ENCODE data around the gene NPRL2.
A peak's percentile ranks its signal among the peaks of the same experiment; 100 is the strongest.

The NPRL2 gene

GRCh38 chr3:50342813-50343633 is 7.6 kb downstream of the NPRL2 start:
- H3K4me3 ChIP-seq (ENCODE audit: low read length) = no peak overlapping the region

GRCh38 chr3:50341996-50342650 is 8.5 kb downstream of the NPRL2 start:
- peaks cover 71% of the 10 kb centered on the region for H3K27me3 ChIP-seq (ENCODE audit: control insufficient read depth, insufficient read depth, low read length)
- no peaks in the 10 kb centered on the region for H3K4me1 ChIP-seq (ENCODE audit: control insufficient read depth, low read depth, low read length)
- no peak overlapping the region for H3K4me3 ChIP-seq (ENCODE audit: low read length)
- no peaks in the 10 kb centered on the region for H3K36me3 ChIP-seq (ENCODE audit: control insufficient read depth, low read depth, low read length)
- no peaks in the 10 kb centered on the region for H3K9me3 ChIP-seq (ENCODE audit: control insufficient read depth, low read depth, low read length)
- H3K27ac ChIP-seq (ENCODE audit: low read length) = no peak overlapping the region
- H3K9ac ChIP-seq (ENCODE audit: low read length) = no peak overlapping the region

More at GRCh38 chr3:50342813-50343633, 7.6 kb downstream of the NPRL2 start:
- Histone ChIP-seq H3K9ac (ENCODE audit: low read length) (no peak overlapping the region), H3K9me3 (ENCODE audit: control insufficient read depth, low read depth, low read length) (no peaks in the 10 kb centered on the region), H3K4me1 (ENCODE audit: control insufficient read depth, low read depth, low read length) (no peaks in the 10 kb centered on the region), H3K36me3 (ENCODE audit: control insufficient read depth, low read depth, low read length) (no peaks in the 10 kb centered on the region), H3K27me3 (ENCODE audit: control insufficient read depth, insufficient read depth, low read length) (peaks cover 71% of the 10 kb centered on the region), H3K27ac (ENCODE audit: low read length) (no peak overlapping the region)

GRCh38 chr3:50341537-50341936 is 9.0 kb downstream of the NPRL2 start:
- H3K9ac ChIP-seq (ENCODE audit: low read length) = no peak overlapping the region
- H3K4me3 ChIP-seq (ENCODE audit: low read length) = no peak overlapping the region
- H3K4me1 ChIP-seq (ENCODE audit: control insufficient read depth, low read depth, low read length) = no peaks in the 10 kb centered on the region
- no peaks in the 10 kb centered on the region for H3K36me3 ChIP-seq (ENCODE audit: control insufficient read depth, low read depth, low read length)
- H3K27me3 ChIP-seq (ENCODE audit: control insufficient read depth, insufficient read depth, low read length) = peaks cover 69% of the 10 kb centered on the region
- no peaks in the 10 kb centered on the region for H3K9me3 ChIP-seq (ENCODE audit: control insufficient read depth, low read depth, low read length)
- H3K27ac ChIP-seq (ENCODE audit: low read length) = no peak overlapping the region

GRCh38 chr3:50340448-50341329 is 9.9 kb downstream of the NPRL2 start, which contains the start of gene RASSF1:
TSS of gene RASSF1 (minus strand) at chr3:50340836. CDS start at chr3:50340805, 31 bp downstream.
- peak within 1 kb of the TSS; percentile 8 for H3K4me3 ChIP-seq (ENCODE audit: low read length)
- H3K36me3 ChIP-seq (ENCODE audit: control insufficient read depth, low read depth, low read length) = no peaks in the 10 kb centered on the region
- H3K9ac ChIP-seq (ENCODE audit: low read length) = no peak within 1 kb of the TSS
- peaks cover 62% of the 10 kb centered on the region for H3K27me3 ChIP-seq (ENCODE audit: control insufficient read depth, insufficient read depth, low read length)
- no peak within 1 kb of the TSS for H3K27ac ChIP-seq (ENCODE audit: low read length)
- H3K9me3 ChIP-seq (ENCODE audit: control insufficient read depth, low read depth, low read length) = no peaks in the 10 kb centered on the region
- peaks cover 5% of the 10 kb centered on the region for H3K4me1 ChIP-seq (ENCODE audit: control insufficient read depth, low read depth, low read length)

GRCh38 chr3:50340147-50340447 is 10.5 kb downstream of the NPRL2 start:
- Histone ChIP-seq H3K27ac (ENCODE audit: low read length) (no peak overlapping the region), H3K4me3 (ENCODE audit: low read length) (peak overlapping the region; percentile 8), H3K9ac (ENCODE audit: low read length) (no peak overlapping the region), H3K36me3 (ENCODE audit: control insufficient read depth, low read depth, low read length) (no peaks in the 10 kb centered on the region), H3K9me3 (ENCODE audit: control insufficient read depth, low read depth, low read length) (no peaks in the 10 kb centered on the region), H3K4me1 (ENCODE audit: control insufficient read depth, low read depth, low read length) (peaks cover 5% of the 10 kb centered on the region), H3K27me3 (ENCODE audit: control insufficient read depth, insufficient read depth, low read length) (peaks cover 59% of the 10 kb centered on the region)

- Histone ChIP-seq H3K27ac (ENCODE audit: low read length) (no peak overlapping the region), H3K4me1 (ENCODE audit: control insufficient read depth, low read depth, low read length) (peaks cover 5% of the 10 kb centered on the region), H3K9ac (ENCODE audit: low read length) (no peak overlapping the region), H3K36me3 (ENCODE audit: control insufficient read depth, low read depth, low read length) (no peaks in the 10 kb centered on the region), H3K27me3 (ENCODE audit: control insufficient read depth, insufficient read depth, low read length) (peaks cover 54% of the 10 kb centered on the region), H3K9me3 (ENCODE audit: control insufficient read depth, low read depth, low read length) (no peaks in the 10 kb centered on the region), H3K4me3 (ENCODE audit: low read length) (no peak overlapping the region)
Measured at GRCh38 chr3:50339485-50340146, 11.0 kb downstream of the NPRL2 start.

- peaks cover 5% of the 10 kb centered on the region for H3K4me1 ChIP-seq (ENCODE audit: control insufficient read depth, low read depth, low read length)
- no peak overlapping the region for H3K27ac ChIP-seq (ENCODE audit: low read length)
- H3K36me3 ChIP-seq (ENCODE audit: control insufficient read depth, low read depth, low read length) = no peaks in the 10 kb centered on the region
- peaks cover 53% of the 10 kb centered on the region for H3K27me3 ChIP-seq (ENCODE audit: control insufficient read depth, insufficient read depth, low read length)
- H3K4me3 ChIP-seq (ENCODE audit: low read length) = no peak overlapping the region
- H3K9ac ChIP-seq (ENCODE audit: low read length) = no peak overlapping the region
- no peaks in the 10 kb centered on the region for H3K9me3 ChIP-seq (ENCODE audit: control insufficient read depth, low read depth, low read length)
Measured at GRCh38 chr3:50338965-50339364, 11.6 kb downstream of the NPRL2 start.

- Histone ChIP-seq H3K9ac (ENCODE audit: low read length) (peak overlapping the region; percentile 81), H3K36me3 (ENCODE audit: control insufficient read depth, low read depth, low read length) (peaks cover 1% of the 10 kb centered on the region), H3K27ac (ENCODE audit: low read length) (peak overlapping the region; percentile 68), H3K27me3 (ENCODE audit: control insufficient read depth, insufficient read depth, low read length) (peaks cover 41% of the 10 kb centered on the region), H3K4me3 (ENCODE audit: low read length) (peak overlapping the region; percentile 74), H3K4me1 (ENCODE audit: control insufficient read depth, low read depth, low read length) (peaks cover 5% of the 10 kb centered on the region), H3K9me3 (ENCODE audit: control insufficient read depth, low read depth, low read length) (no peaks in the 10 kb centered on the region)
Measured at GRCh38 chr3:50337175-50337861, 13.3 kb downstream of the NPRL2 start.

- H3K27ac ChIP-seq (ENCODE audit: low read length) = peak overlapping the region; percentile 24
- peaks cover 5% of the 10 kb centered on the region for H3K4me1 ChIP-seq (ENCODE audit: control insufficient read depth, low read depth, low read length)
- H3K27me3 ChIP-seq (ENCODE audit: control insufficient read depth, insufficient read depth, low read length) = peaks cover 34% of the 10 kb centered on the region
- H3K4me3 ChIP-seq (ENCODE audit: low read length) = peak overlapping the region; percentile 74
- H3K36me3 ChIP-seq (ENCODE audit: control insufficient read depth, low read depth, low read length) = peaks cover 8% of the 10 kb centered on the region
- H3K9me3 ChIP-seq (ENCODE audit: control insufficient read depth, low read depth, low read length) = no peaks in the 10 kb centered on the region
- peak overlapping the region; percentile 81 for H3K9ac ChIP-seq (ENCODE audit: low read length)
Measured at GRCh38 chr3:50336452-50337174, 14.0 kb downstream of the NPRL2 start.

GRCh38 chr3:50334339-50335075 is 16.1 kb downstream of the NPRL2 start:
- Histone ChIP-seq H3K9me3 (ENCODE audit: control insufficient read depth, low read depth, low read length) (no peaks in the 10 kb centered on the region), H3K27ac (ENCODE audit: low read length) (no peak overlapping the region), H3K9ac (ENCODE audit: low read length) (no peak overlapping the region), H3K27me3 (ENCODE audit: control insufficient read depth, insufficient read depth, low read length) (peaks cover 13% of the 10 kb centered on the region), H3K4me1 (ENCODE audit: control insufficient read depth, low read depth, low read length) (peaks cover 5% of the 10 kb centered on the region), H3K4me3 (ENCODE audit: low read length) (no peak overlapping the region), H3K36me3 (ENCODE audit: control insufficient read depth, low read depth, low read length) (peaks cover 29% of the 10 kb centered on the region)

Measured in iPS-18a (cell line).